Measurements from ENCODE around the gene ENAH.
"Not testable (repeated sequence)": the region's sequence is repeated elsewhere in the genome, so short reads cannot be mapped to it uniquely, and the experiment has no call there.

- TF ChIP-seq RAD21 (IDR thresholded peaks at IDR 0.05; ENCODE audit: low read length); GATA2 (CRISPR knock-in tag; IDR thresholded peaks at IDR 0.05); TEAD4 (IDR thresholded peaks at IDR 0.05; ENCODE audit: borderline replicate concordance, insufficient read depth); SIN3A (IDR thresholded peaks at IDR 0.05; ENCODE audit: borderline replicate concordance, low read depth, low read length); CTCF (IDR thresholded peaks at IDR 0.05); PBX3 (IDR thresholded peaks at IDR 0.05); TAF1 (IDR thresholded peaks at IDR 0.05; ENCODE audit: borderline replicate concordance, low read depth, low read length); RXRA (IDR thresholded peaks at IDR 0.05; ENCODE audit: borderline replicate concordance, low read depth): not testable (repeated sequence)
These were observed 20.1 kb downstream of the ENAH start for GRCh38 chr1:225632836-225633235.
